ENCODE data around the gene KRTAP10-4. TPM values are rescaled to one million over a fixed set of nuclear protein-coding genes. Genes with fewer than 3 reads are reported as not detected.

The KRTAP10-4 gene
- total and polyA plus RNA-seq, 12 donors = not detected

DNA sequence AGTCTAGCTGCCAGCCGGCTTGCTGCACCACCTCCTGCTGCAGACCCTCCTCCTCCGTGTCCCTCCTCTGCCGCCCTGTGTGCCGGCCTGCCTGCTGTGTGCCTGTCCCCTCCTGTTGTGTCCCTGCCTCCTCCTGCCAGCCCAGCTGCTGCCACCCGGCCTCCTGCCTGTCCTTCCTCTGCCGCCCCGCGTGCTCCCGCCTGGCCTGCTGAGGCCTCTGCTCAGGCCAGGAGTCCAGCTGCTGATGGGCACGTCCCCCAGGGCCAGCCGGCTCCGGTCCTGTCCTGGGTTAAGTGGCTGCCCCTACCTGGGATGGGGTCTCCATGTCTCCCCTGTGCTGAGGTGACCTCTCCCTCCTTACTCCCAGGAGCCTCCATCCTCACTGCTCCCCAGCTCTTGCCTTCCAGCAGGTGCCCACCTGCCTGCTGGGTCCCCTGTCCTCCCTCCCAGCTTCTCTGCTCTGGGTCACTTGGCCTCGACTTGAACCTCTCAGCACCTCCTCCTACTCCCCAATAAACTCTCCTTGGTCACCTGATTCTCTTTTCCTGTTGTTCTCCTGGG, 39.2 kb downstream of the KRTAP10-4 start:
- Histone ChIP-seq H3K36me3 (replicated peaks in 1 of 2) (no peaks in the 10 kb centered on the region), H3K4me1 (replicated peaks in 1 of 2) (no peaks in the 10 kb centered on the region), H3K4me3 (no peak overlapping the region), H3K27ac (no peak overlapping the region), H3K27me3 (no peaks in the 10 kb centered on the region), H3K9me3 (replicated peaks in 1 of 3) (no peaks in the 10 kb centered on the region)
- intact Hi-C loops (cut with DNase I) = no loop called here
- 71 to 82% (median 79%) methylated on average over 12 to 13 of the region's 13 CpGs for WGBS, 4 donors
- TF ChIP-seq, protein P1, sequence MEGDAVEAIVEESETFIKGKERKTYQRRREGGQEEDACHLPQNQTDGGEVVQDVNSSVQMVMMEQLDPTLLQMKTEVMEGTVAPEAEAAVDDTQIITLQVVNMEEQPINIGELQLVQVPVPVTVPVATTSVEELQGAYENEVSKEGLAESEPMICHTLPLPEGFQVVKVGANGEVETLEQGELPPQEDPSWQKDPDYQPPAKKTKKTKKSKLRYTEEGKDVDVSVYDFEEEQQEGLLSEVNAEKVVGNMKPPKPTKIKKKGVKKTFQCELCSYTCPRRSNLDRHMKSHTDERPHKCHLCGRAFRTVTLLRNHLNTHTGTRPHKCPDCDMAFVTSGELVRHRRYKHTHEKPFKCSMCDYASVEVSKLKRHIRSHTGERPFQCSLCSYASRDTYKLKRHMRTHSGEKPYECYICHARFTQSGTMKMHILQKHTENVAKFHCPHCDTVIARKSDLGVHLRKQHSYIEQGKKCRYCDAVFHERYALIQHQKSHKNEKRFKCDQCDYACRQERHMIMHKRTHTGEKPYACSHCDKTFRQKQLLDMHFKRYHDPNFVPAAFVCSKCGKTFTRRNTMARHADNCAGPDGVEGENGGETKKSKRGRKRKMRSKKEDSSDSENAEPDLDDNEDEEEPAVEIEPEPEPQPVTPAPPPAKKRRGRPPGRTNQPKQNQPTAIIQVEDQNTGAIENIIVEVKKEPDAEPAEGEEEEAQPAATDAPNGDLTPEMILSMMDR (IDR thresholded peaks at IDR 0.05) = no peak
- DNase-seq = no peak

DNA sequence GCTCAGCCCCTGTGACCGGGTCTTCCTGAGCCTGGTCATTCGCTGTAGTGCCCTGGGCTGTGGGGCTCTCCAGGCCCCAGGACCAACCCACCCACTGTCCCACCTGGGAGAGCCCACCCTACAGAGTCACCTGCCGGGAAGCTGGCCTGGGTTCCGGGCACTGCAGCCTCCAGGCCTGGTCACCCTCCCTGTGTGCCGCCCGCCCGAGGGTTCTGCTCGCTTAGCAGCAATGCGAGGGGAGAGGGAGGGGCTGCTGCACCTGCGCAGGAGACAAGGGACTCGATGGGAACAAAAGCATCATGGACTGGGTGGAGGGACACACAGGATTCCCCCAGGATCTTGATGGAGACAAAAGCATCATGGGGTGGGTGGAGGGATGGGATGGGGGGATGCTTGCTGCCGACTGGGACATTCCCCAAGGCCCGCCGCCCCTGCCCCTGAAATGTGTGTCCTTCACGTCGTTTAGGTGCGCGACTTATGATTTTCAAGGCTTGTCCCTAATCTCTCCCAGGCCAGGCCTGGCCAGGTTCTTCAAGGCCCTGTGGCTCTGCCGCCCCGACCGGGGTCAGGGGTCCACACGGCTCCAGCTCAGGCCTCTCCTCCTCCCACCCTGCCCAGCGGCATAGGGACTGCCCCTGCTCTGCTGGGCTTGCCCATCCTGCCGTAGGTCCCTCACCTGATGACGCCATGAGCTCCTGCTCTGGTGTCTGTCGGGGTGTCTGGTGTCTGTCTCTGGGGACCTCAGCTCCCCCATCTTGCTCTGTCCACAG, 40.0 kb downstream of the KRTAP10-4 start:
- Histone ChIP-seq H3K36me3 (replicated peaks in 1 of 2) (no peaks in the 10 kb centered on the region), H3K27ac (no peak overlapping the region), H3K4me3 (no peak overlapping the region), H3K27me3 (no peaks in the 10 kb centered on the region), H3K4me1 (replicated peaks in 1 of 2) (no peaks in the 10 kb centered on the region), H3K9me3 (replicated peaks in 1 of 3) (no peaks in the 10 kb centered on the region)
- DNase-seq = no peak
- intact Hi-C loops (cut with DNase I) = no loop called here
- no peak for TF ChIP-seq POLR2A (IDR thresholded peaks at IDR 0.05)
- TF ChIP-seq, protein P1 (IDR thresholded peaks at IDR 0.05) = no peak
- 75 to 84% (median 80%) methylated on average over 10 to 26 of the region's 26 CpGs for WGBS, 4 donors

GRCh38 chr21:44614161-44614631, 40.7 kb downstream of the KRTAP10-4 start:
- intact Hi-C loops (cut with DNase I) = no loop called here
- TF ChIP-seq POLR2A (IDR thresholded peaks at IDR 0.05) = no peak
- TF ChIP-seq, protein P1 (IDR thresholded peaks at IDR 0.05) = no peak
- H3K27me3 ChIP-seq = no peaks in the 10 kb centered on the region
- no peaks in the 10 kb centered on the region for H3K9me3 ChIP-seq (replicated peaks in 1 of 3)
- H3K4me3 ChIP-seq = no peak overlapping the region
- 74 to 88% (median 77%) methylated on average over 10 to 20 of the region's 20 CpGs for WGBS, 4 donors
- no peaks in the 10 kb centered on the region for H3K4me1 ChIP-seq (replicated peaks in 1 of 2)
- DNase-seq = no peak
- no peak overlapping the region for H3K27ac ChIP-seq
- H3K36me3 ChIP-seq (replicated peaks in 1 of 2) = no peaks in the 10 kb centered on the region

- DNase-seq = no peak
- no peaks in the 10 kb centered on the region for H3K9me3 ChIP-seq (replicated peaks in 1 of 3)
- no peak overlapping the region for H3K27ac ChIP-seq
- H3K4me3 ChIP-seq = no peak overlapping the region
- no peaks in the 10 kb centered on the region for H3K36me3 ChIP-seq (replicated peaks in 1 of 2)
- TF ChIP-seq, protein P1 (IDR thresholded peaks at IDR 0.05) = no peak
- no peak for TF ChIP-seq POLR2A (IDR thresholded peaks at IDR 0.05)
- intact Hi-C loops (cut with DNase I) = no loop called here
- H3K27me3 ChIP-seq = no peaks in the 10 kb centered on the region
- H3K4me1 ChIP-seq (replicated peaks in 1 of 2) = no peaks in the 10 kb centered on the region
- 86 to 90% (median 87%) methylated on average over 21 to 28 of the region's 28 CpGs for WGBS, 4 donors
These were observed 41.4 kb downstream of the KRTAP10-4 start for GRCh38 chr21:44614961-44615391.
